Panc1 (cell line): ENCODE measurements around the gene PCYT2. TPM values are rescaled to one million over a fixed set of nuclear protein-coding genes. Genes with fewer than 3 reads are reported as not detected.
A peak's percentile ranks its signal among the peaks of the same experiment; 100 is the strongest.

Experiments used
- ATAC-seq: fragments of 200-7000 bp; cut with Tn5 transposase; 2 replicates; pipeline ENCODE4 v1.9.1; 2020; ENCODE audit warnings: mild to moderate bottlenecking, moderate library complexity
- BruUV-seq: library from RNA; stranded (reverse); fragments of 400-500 nt; replicated peaks from 2 replicates; lab custom pipeline; 2021; lab: Mats Ljungman, UMichigan
- CTCF ChIA-PET: fragments of 300-600 bp; sonication (Branson Sonifier 250); formaldehyde crosslinking; loops from one replicate; lab custom pipeline; 2022; ENCODE audit warnings: antibody characterized with exemption; lab: Charles Lee
- POLR2A ChIA-PET: fragments of 300-600 bp; sonication (Branson Sonifier 250); formaldehyde crosslinking; loops from one replicate; lab custom pipeline; 2022; ENCODE audit warnings: antibody characterized with exemption; lab: Charles Lee
- DNase-seq: peaks from one replicate; pipeline ENCODE4 v3.0.0-alpha.2; 2010; ENCODE audit warnings: low read depth, low spot score
- H3K27ac ChIP-seq: 2 replicates; pipeline ENCODE4 v1.5.1; 2011; ENCODE audit warnings: mild to moderate bottlenecking, low read length, inconsistent platforms
- H3K27me3 ChIP-seq: fragments of 200-500 bp; sonication (Bioruptor generic); 2 replicates; pipeline ENCODE4 v1.6.0; 2014; ENCODE audit warnings: low read length, inconsistent platforms; ENCODE audit not compliant: control insufficient read depth, insufficient read depth
- H3K36me3 ChIP-seq: fragments of 200-500 bp; sonication (Bioruptor generic); 2 replicates; pipeline ENCODE4 v1.5.1; 2014; ENCODE audit warnings: inconsistent platforms, mild to moderate bottlenecking, low read length, moderate library complexity; ENCODE audit not compliant: control insufficient read depth, insufficient read depth
- H3K4me1 ChIP-seq: 2 replicates; pipeline ENCODE4 v1.5.1; 2011; ENCODE audit warnings: inconsistent platforms, mild to moderate bottlenecking, low read length, moderate library complexity; ENCODE audit not compliant: control insufficient read depth, insufficient read depth
- H3K4me3 ChIP-seq, 2 experiments: 2 replicates each; pipeline ENCODE4 v1.5.1; 2011 to 2012; ENCODE audit warnings: low read depth in 2 of 2, low read length in 2 of 2, mild to moderate bottlenecking in 2 of 2, inconsistent platforms in 1 of 2, moderate library complexity in 1 of 2
- H3K9me3 ChIP-seq: fragments of 200-500 bp; sonication (Bioruptor generic); 2 replicates; pipeline ENCODE4 v1.5.1; 2014; ENCODE audit warnings: low read depth, mild to moderate bottlenecking, inconsistent platforms, low read length, moderate library complexity; ENCODE audit not compliant: control insufficient read depth, insufficient read depth
- POLR2AphosphoS5 ChIP-seq: IDR thresholded peaks from 2 replicates; pipeline ENCODE4 v1.6.1; 2012; ENCODE audit warnings: mild to moderate bottlenecking, low read depth, low read length, moderate library complexity
- SIN3A ChIP-seq: IDR thresholded peaks from 2 replicates; pipeline ENCODE4 v1.6.1; 2012; ENCODE audit warnings: low read depth, mild to moderate bottlenecking, low read length, moderate library complexity, borderline replicate concordance; ENCODE audit not compliant: insufficient read depth
- TCF7L2 ChIP-seq: IDR thresholded peaks from 2 replicates; pipeline ENCODE4 v1.6.1; 2011; ENCODE audit warnings: mild to moderate bottlenecking, low read depth, low read length, inconsistent platforms
- in situ Hi-C: cut with HindIII; loops from 2 replicates; pipeline ENCODE4 v1.10.0; 2016; ENCODE audit warnings: low sequenced_read_pairs, low pct_unique_long_range_greater_than_20kb
- intact Hi-C: fragments of 100-400 bp; cut with micrococcal nuclease; formaldehyde crosslinking; loops from one replicate; pipeline ENCODE4 v1.10.0; 2022; ENCODE audit not compliant: unreplicated experiment
- total RNA-seq: library from RNA; stranded (reverse); gene quantifications from one replicate; pipeline ENCODE4 v1.2.1, GENCODE V29; 2021; ENCODE audit not compliant: unreplicated experiment
- TF ChIP-seq, protein P1 (sequence below), 2 experiments: IDR thresholded peaks; 2 replicates each; pipeline ENCODE4 v1.6.1; 2011 to 2012; ENCODE audit warnings: low read depth in 2 of 2, control low read depth in 1 of 2, low read length in 1 of 2, mild to moderate bottlenecking in 1 of 2, moderate library complexity in 1 of 2; ENCODE audit not compliant: insufficient read depth in 1 of 2
- TF ChIP-seq, protein P2 (sequence below): fragments of 450-650 bp; IDR thresholded peaks from 2 replicates; pipeline ENCODE4 v1.5.1; 2017; ENCODE audit warnings: mild to moderate bottlenecking

The PCYT2 gene
- total RNA-seq, 1 experiment from 2014 or later: 91.2 TPM

DNA sequence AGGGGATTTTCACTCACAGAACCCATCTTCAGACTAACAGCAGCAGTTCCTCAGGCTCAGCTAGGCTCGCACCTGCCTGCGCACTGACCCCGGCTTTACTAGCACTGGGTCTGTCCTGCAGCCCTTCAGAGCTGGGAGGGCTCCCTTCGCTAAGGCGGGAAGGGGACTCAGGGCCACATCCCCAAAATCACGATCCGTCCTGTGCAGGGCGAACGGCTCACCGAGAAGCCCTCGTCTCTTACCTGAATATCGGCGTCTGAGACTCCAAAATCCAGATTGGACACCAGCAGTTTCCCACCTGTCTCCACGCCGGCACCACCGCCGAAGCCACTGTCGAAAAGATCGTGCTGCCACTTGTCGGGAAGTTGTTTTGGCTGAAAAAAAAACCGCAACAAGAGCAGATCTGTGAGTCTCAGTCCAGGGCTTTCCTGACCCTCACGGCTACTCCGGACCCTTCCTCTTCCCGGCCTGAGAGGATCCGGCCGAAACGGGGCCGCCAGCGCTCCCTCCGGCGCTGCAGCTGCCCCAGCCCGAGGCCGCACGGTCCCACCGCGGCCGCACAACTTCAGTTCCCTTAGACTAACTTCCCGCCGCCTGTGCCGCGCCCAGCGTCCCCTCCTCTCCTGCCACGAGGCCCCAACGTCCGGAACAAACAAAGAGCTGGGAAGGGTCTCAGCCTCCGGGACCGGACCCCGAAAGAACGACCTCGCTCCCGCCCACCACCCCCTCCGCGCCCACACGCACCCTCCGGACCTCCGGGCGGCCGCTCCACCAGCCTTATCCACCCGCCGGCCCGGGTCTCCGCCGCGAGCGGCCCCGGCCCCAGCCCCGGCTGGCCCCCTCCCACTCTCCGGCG, 20.5 kb downstream of the PCYT2 start:
- Histone ChIP-seq H3K36me3 (peaks cover 33% of the 10 kb centered on the region), H3K4me3 (peak overlapping the region; percentile 85 to 95), H3K27ac (peak overlapping the region; percentile 90), H3K4me1 (peaks cover 9% of the 10 kb centered on the region), H3K9me3 (no peaks in the 10 kb centered on the region), H3K27me3 (no peaks in the 10 kb centered on the region)
- no TSS peak for BruUV-seq
- POLR2A ChIA-PET: no interaction called here
- DNase-seq (no peak), ATAC-seq (no peak; the same call in 1 of the 2 replicates)
- TF ChIP-seq, protein P1, sequence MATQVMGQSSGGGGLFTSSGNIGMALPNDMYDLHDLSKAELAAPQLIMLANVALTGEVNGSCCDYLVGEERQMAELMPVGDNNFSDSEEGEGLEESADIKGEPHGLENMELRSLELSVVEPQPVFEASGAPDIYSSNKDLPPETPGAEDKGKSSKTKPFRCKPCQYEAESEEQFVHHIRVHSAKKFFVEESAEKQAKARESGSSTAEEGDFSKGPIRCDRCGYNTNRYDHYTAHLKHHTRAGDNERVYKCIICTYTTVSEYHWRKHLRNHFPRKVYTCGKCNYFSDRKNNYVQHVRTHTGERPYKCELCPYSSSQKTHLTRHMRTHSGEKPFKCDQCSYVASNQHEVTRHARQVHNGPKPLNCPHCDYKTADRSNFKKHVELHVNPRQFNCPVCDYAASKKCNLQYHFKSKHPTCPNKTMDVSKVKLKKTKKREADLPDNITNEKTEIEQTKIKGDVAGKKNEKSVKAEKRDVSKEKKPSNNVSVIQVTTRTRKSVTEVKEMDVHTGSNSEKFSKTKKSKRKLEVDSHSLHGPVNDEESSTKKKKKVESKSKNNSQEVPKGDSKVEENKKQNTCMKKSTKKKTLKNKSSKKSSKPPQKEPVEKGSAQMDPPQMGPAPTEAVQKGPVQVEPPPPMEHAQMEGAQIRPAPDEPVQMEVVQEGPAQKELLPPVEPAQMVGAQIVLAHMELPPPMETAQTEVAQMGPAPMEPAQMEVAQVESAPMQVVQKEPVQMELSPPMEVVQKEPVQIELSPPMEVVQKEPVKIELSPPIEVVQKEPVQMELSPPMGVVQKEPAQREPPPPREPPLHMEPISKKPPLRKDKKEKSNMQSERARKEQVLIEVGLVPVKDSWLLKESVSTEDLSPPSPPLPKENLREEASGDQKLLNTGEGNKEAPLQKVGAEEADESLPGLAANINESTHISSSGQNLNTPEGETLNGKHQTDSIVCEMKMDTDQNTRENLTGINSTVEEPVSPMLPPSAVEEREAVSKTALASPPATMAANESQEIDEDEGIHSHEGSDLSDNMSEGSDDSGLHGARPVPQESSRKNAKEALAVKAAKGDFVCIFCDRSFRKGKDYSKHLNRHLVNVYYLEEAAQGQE (IDR thresholded peaks at IDR 0.05; ENCODE audit: insufficient read depth in 1 of 2, low read depth in 2 of 2, low read length in 1 of 2): peak in 1 of 2 experiments; percentile 21; a peak in 1 of 4 replicates
- no peak for TF ChIP-seq POLR2AphosphoS5
- intact Hi-C loops (no loop called here), in situ Hi-C loops (no loop called here)
- CTCF ChIA-PET: no interaction called here

DNA sequence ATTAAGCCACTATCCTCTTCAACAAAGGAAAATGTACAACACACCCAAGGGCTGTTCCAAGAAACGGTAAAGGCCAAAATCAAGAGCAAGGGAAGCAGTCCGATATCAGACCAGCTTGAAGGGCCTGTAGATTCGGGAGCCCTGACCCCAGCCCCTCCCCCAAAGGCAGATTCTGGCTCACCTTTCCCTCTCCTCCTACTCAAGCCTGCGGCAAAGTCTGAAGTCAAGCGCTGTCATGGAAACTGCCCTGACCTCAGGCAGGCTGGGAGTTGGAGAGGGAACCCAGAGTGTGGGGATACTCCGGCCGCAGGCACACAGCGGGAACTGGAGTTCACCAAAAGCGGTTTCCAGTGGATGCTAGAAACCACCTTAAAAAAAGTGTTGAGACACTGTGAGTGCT, 21.6 kb downstream of the PCYT2 start:
- no TSS peak for BruUV-seq
- peaks cover 33% of the 10 kb centered on the region for H3K36me3 ChIP-seq
- intact Hi-C loops: no loop called here

More for the DNA sequence above, 21.6 kb downstream of the PCYT2 start:
- H3K4me3 ChIP-seq: peak overlapping the region; percentile 85 to 95
- H3K9me3 ChIP-seq: no peaks in the 10 kb centered on the region
- no peaks in the 10 kb centered on the region for H3K27me3 ChIP-seq
- DNase-seq (no peak), ATAC-seq (no peak)
- H3K4me1 ChIP-seq: peaks cover 9% of the 10 kb centered on the region
- ChIA-PET CTCF (no interaction called here), POLR2A (no interaction called here)
- TF ChIP-seq POLR2AphosphoS5: no peak
- TF ChIP-seq, protein P2, sequence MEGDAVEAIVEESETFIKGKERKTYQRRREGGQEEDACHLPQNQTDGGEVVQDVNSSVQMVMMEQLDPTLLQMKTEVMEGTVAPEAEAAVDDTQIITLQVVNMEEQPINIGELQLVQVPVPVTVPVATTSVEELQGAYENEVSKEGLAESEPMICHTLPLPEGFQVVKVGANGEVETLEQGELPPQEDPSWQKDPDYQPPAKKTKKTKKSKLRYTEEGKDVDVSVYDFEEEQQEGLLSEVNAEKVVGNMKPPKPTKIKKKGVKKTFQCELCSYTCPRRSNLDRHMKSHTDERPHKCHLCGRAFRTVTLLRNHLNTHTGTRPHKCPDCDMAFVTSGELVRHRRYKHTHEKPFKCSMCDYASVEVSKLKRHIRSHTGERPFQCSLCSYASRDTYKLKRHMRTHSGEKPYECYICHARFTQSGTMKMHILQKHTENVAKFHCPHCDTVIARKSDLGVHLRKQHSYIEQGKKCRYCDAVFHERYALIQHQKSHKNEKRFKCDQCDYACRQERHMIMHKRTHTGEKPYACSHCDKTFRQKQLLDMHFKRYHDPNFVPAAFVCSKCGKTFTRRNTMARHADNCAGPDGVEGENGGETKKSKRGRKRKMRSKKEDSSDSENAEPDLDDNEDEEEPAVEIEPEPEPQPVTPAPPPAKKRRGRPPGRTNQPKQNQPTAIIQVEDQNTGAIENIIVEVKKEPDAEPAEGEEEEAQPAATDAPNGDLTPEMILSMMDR: no peak
- TF ChIP-seq TCF7L2: no peak
- no peak for TF ChIP-seq SIN3A
- TF ChIP-seq, protein P1 (IDR thresholded peaks at IDR 0.05; ENCODE audit: insufficient read depth in 1 of 2, low read depth in 2 of 2, low read length in 1 of 2): no peak
- in situ Hi-C loops: no loop called here
- H3K27ac ChIP-seq: peak overlapping the region; percentile 90
